ENCODE measurements around the gene SARS1. TPM values are rescaled to one million over a fixed set of nuclear protein-coding genes. Genes with fewer than 3 reads are reported as not detected.

SARS1 gene
- total RNA-seq, 4 donors from 2014 or later = 118 to 150 (median 137) TPM

GRCh38 chr1:109272021-109272799 lies 58.5 kb downstream of the SARS1 start:
- peak overlapping the region; percentile 35 to 92 (median 80) for H3K27ac ChIP-seq
- WGBS, 2 donors = 65 to 69% methylated on average over 11 to 12 of the region's 13 CpGs
- no peaks in the 10 kb centered on the region for H3K27me3 ChIP-seq
- peaks cover 0 to 56% (median 0%) of the 10 kb centered on the region in 3 donors for H3K36me3 ChIP-seq
- H3K4me1 ChIP-seq = peaks cover 0 to 50% (median 30%) of the 10 kb centered on the region in 4 donors
- TF ChIP-seq EP300 (IDR thresholded peaks at IDR 0.05) = no peak
- TF ChIP-seq POLR2A (IDR thresholded peaks at IDR 0.05) = no peak
- TF ChIP-seq, protein P1, sequence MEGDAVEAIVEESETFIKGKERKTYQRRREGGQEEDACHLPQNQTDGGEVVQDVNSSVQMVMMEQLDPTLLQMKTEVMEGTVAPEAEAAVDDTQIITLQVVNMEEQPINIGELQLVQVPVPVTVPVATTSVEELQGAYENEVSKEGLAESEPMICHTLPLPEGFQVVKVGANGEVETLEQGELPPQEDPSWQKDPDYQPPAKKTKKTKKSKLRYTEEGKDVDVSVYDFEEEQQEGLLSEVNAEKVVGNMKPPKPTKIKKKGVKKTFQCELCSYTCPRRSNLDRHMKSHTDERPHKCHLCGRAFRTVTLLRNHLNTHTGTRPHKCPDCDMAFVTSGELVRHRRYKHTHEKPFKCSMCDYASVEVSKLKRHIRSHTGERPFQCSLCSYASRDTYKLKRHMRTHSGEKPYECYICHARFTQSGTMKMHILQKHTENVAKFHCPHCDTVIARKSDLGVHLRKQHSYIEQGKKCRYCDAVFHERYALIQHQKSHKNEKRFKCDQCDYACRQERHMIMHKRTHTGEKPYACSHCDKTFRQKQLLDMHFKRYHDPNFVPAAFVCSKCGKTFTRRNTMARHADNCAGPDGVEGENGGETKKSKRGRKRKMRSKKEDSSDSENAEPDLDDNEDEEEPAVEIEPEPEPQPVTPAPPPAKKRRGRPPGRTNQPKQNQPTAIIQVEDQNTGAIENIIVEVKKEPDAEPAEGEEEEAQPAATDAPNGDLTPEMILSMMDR (IDR thresholded peaks at IDR 0.05) = no peak
- no peaks in the 10 kb centered on the region for H3K9me3 ChIP-seq
- H3K4me3 ChIP-seq = no peak overlapping the region
- DNase-seq (ENCODE audit: low spot score in 2 of 2) = no peak

- Histone ChIP-seq H3K27me3 (no peaks in the 10 kb centered on the region), H3K4me3 (peak overlapping the region in 2 of 4 donors; percentile 19 to 44), H3K27ac (peak overlapping the region; percentile 35 to 92 (median 80)), H3K9me3 (no peaks in the 10 kb centered on the region), H3K36me3 (peaks cover 0 to 48% (median 0%) of the 10 kb centered on the region in 3 donors), H3K4me1 (peaks cover 0 to 57% (median 32%) of the 10 kb centered on the region in 4 donors)
- WGBS, 2 donors = 73 to 84% methylated on average over 13 to 15 of the region's 16 CpGs
- DNase-seq (ENCODE audit: low spot score in 2 of 2) = no peak
- TF ChIP-seq POLR2A (IDR thresholded peaks at IDR 0.05) (no peak), EP300 (IDR thresholded peaks at IDR 0.05) (no peak)
- TF ChIP-seq, protein P1 (IDR thresholded peaks at IDR 0.05) = no peak
These were observed 59.3 kb downstream of the SARS1 start for GRCh38 chr1:109272831-109273547.

- Histone ChIP-seq H3K27ac (peak overlapping the region; percentile 35 to 92 (median 80)), H3K4me1 (peaks cover 0 to 59% (median 32%) of the 10 kb centered on the region in 4 donors), H3K9me3 (no peaks in the 10 kb centered on the region), H3K4me3 (peak overlapping the region in 2 of 4 donors; percentile 19 to 44), H3K27me3 (no peaks in the 10 kb centered on the region), H3K36me3 (peaks cover 0 to 41% (median 0%) of the 10 kb centered on the region in 3 donors)
- WGBS, 2 donors = 52% methylated on average over 19 to 27 of the region's 30 CpGs
- TF ChIP-seq POLR2A (IDR thresholded peaks at IDR 0.05) = no peak
- TF ChIP-seq EP300 (IDR thresholded peaks at IDR 0.05) = no peak
- TF ChIP-seq, protein P1 (IDR thresholded peaks at IDR 0.05) = no peak
- no peak for DNase-seq (ENCODE audit: low spot score in 2 of 2)
These were observed 60.0 kb downstream of the SARS1 start for GRCh38 chr1:109273570-109274288.

GRCh38 chr1:109274533-109275476 lies 61.1 kb downstream of the SARS1 start:
- DNase-seq (ENCODE audit: low spot score in 2 of 2) = peak; percentile 51 to 86
- H3K27me3 ChIP-seq = no peaks in the 10 kb centered on the region
- H3K9me3 ChIP-seq = no peaks in the 10 kb centered on the region
- peaks cover 0 to 37% (median 0%) of the 10 kb centered on the region in 3 donors for H3K36me3 ChIP-seq
- peak overlapping the region in 3 of 4 donors; percentile 18 to 44 (median 19) for H3K4me3 ChIP-seq
- 32 to 43% methylated on average over 20 to 23 of the region's 24 CpGs for WGBS, 2 donors
- H3K27ac ChIP-seq = peak overlapping the region; percentile 35 to 92 (median 82)
- peaks cover 0 to 59% (median 32%) of the 10 kb centered on the region in 4 donors for H3K4me1 ChIP-seq
- TF ChIP-seq, protein P1 (IDR thresholded peaks at IDR 0.05) = no peak
- peak in 1 of 2 donors; percentile 85 for TF ChIP-seq EP300 (IDR thresholded peaks at IDR 0.05)
- peak in 1 of 2 donors; percentile 45 for TF ChIP-seq POLR2A (IDR thresholded peaks at IDR 0.05)

All from tibial nerve (tissue), 4 donors.